Measurements from ENCODE around the gene CD300LD. TPM values are rescaled to one million over a fixed set of nuclear protein-coding genes. Genes with fewer than 3 reads are reported as not detected.
"Not testable (repeated sequence)": the region's sequence is repeated elsewhere in the genome, so short reads cannot be mapped to it uniquely, and the experiment has no call there.

CD300LD gene
- total RNA-seq, 1 donor from 2014 or later, result not detected

DNA sequence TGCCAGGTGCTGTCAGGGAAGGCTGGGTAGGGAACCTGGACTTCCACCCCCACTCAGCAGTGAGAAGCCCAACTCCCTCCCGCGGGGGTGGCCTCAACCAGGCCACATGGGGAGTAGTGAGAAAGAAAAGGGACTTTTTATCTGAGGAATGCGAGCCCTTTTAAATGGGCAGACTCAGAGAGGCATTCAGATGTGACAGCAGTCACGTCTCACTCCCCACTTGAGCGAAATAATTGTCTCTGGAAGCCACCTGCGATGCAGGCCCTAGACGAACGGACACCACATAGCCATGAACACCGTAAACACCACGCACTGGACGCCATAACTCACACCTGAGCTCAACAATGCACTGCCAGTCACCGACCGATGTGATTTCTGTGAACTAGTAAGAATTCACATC lies 43.3 kb upstream of the CD300LD start:
- TF ChIP-seq, protein P1, sequence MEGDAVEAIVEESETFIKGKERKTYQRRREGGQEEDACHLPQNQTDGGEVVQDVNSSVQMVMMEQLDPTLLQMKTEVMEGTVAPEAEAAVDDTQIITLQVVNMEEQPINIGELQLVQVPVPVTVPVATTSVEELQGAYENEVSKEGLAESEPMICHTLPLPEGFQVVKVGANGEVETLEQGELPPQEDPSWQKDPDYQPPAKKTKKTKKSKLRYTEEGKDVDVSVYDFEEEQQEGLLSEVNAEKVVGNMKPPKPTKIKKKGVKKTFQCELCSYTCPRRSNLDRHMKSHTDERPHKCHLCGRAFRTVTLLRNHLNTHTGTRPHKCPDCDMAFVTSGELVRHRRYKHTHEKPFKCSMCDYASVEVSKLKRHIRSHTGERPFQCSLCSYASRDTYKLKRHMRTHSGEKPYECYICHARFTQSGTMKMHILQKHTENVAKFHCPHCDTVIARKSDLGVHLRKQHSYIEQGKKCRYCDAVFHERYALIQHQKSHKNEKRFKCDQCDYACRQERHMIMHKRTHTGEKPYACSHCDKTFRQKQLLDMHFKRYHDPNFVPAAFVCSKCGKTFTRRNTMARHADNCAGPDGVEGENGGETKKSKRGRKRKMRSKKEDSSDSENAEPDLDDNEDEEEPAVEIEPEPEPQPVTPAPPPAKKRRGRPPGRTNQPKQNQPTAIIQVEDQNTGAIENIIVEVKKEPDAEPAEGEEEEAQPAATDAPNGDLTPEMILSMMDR (conservative IDR thresholded peaks at IDR 0.05), result no peak
- Mint-ChIP-seq H3K4me1 (peaks cover 9% of the 10 kb centered on the region), H3K27ac (ENCODE audit: unreplicated experiment) (no peak overlapping the region), H3K27me3 (ENCODE audit: low read depth) (peaks cover 40% of the 10 kb centered on the region), H3K36me3 (ENCODE audit: low read depth) (no peaks in the 10 kb centered on the region), H3K9me3 (no peaks in the 10 kb centered on the region), H3K4me3 (no peak overlapping the region)
- DNase-seq (ENCODE audit: low read depth, low spot score), result no peak

DNA sequence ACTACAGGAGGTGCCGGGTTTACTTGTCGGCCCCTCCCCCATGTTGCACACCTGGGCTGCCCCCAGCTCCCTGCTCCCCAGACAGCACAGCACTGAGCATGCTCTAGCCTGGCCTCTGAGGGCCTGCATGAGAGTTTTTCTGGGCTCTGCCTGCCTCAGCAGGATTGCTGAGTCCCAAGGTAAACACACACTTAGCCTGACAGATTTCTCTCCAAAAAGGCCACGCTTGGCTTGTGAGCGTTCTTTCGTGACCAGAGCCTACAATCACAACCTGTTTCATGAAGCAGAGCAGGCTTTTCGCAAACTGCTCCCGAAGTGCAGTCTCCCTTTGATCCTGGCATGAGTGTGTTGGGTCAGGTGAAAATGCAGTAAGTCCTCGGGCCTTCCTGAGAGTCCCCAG lies 41.2 kb upstream of the CD300LD start:
- DNase-seq (ENCODE audit: low read depth, low spot score), result no peak
- Mint-ChIP-seq H3K27me3 (ENCODE audit: low read depth) (peaks cover 48% of the 10 kb centered on the region), H3K9me3 (no peaks in the 10 kb centered on the region), H3K27ac (ENCODE audit: unreplicated experiment) (no peak overlapping the region), H3K4me1 (peaks cover 9% of the 10 kb centered on the region), H3K4me3 (no peak overlapping the region), H3K36me3 (ENCODE audit: low read depth) (no peaks in the 10 kb centered on the region)
- TF ChIP-seq, protein P1 (conservative IDR thresholded peaks at IDR 0.05), result no peak

DNA sequence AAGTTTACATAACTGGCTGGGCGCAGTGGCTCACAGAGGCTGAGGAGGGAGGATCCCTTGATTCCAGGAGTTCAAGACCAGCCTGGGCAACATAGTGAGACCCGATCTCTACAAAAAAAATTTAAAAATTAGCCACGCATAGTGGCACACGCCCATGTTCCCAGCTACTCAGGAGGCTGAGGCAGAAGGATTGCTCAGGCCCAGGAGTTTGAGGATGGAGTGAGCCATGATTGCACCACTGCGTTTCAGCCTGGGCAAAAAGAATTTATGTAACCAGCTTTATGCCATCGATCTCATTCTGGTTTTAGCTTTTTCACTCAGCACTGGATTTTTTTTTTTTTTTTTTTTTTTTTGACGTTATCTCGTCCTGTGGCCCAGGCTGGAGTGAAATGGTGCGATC lies 40.5 kb upstream of the CD300LD start:
- peaks cover 9% of the 10 kb centered on the region for H3K4me1 Mint-ChIP-seq
- H3K4me3 Mint-ChIP-seq, result no peak overlapping the region
- DNase-seq (ENCODE audit: low read depth, low spot score), result no peak
- H3K27me3 Mint-ChIP-seq (ENCODE audit: low read depth), result peaks cover 50% of the 10 kb centered on the region
- TF ChIP-seq, protein P1 (conservative IDR thresholded peaks at IDR 0.05), result no peak
- no peak overlapping the region for H3K27ac Mint-ChIP-seq (ENCODE audit: unreplicated experiment)
- H3K9me3 Mint-ChIP-seq, result no peaks in the 10 kb centered on the region
- no peaks in the 10 kb centered on the region for H3K36me3 Mint-ChIP-seq (ENCODE audit: low read depth)

DNA sequence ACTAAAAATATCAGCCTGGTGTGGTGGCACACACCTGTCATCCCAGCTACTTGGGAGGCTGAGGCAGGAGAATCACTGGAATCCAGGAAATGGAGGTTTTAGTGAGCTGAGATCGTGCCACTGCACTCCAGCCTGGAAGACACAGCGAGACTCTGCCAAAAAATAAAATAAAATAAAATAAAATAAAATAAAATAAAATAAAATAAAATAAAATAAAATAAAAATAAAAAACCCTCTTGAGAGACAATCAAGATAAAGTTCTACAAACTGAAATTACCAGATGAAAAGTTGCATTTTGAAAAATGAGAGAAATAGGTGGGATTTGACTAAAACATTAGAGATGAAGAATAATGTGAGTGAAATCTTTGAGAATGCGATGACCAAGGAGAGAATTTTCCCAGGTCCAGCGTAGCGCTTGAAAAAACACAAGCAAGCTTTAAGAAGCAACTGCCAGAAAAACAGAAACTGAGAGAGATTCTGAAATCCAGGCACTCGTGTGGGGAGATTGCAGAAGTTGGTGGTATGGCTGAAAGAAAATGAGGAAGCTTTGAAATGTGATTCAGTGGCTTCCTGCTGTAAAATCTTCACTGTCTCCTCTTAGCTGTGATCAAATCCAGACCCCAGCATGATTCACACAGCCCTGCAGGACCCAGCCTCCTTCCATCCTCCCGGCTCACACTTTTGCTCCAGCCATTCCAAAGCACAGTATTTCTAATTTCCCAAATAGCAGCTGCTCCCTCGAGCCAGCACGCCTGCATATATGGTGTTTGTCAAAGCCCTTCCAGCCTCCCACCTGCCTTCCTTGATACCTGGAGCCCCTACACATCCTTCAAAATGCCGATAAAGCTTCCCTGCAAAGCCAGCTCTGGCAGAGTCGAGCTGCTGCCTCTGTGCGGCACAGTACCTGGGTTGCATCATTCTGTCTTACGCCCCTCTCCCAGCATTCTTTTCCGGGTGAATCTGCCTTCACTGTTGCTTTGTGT lies 39.7 kb upstream of the CD300LD start:
- H3K9me3 Mint-ChIP-seq, result peaks cover 2% of the 10 kb centered on the region
- peaks cover 57% of the 10 kb centered on the region for H3K27me3 Mint-ChIP-seq (ENCODE audit: low read depth)
- TF ChIP-seq, protein P1 (conservative IDR thresholded peaks at IDR 0.05), result no peak
- no peak overlapping the region for H3K4me3 Mint-ChIP-seq
- peaks cover 9% of the 10 kb centered on the region for H3K4me1 Mint-ChIP-seq
- H3K27ac Mint-ChIP-seq (ENCODE audit: unreplicated experiment), result no peak overlapping the region
- H3K36me3 Mint-ChIP-seq (ENCODE audit: low read depth), result no peaks in the 10 kb centered on the region
- DNase-seq (ENCODE audit: low read depth, low spot score), result no peak

DNA sequence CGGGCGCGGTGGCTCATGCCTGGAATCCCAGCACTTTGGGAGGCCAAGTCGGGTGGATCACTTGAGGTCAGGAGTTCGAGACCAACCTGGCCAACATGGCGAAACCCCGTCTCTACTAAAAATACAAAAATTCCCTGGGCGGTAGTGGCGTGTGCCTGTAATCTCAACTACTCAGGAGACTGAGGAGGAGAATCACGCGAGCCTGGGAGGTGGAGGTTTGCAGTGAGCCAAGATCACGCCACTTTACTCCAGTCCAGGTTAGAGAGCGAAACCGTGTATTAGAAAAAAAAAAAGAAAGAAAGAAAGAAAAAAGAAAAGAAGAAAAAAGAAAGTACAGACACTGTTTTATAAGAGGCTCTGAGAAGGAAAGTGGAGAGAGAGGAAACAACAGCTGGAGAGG lies 38.2 kb upstream of the CD300LD start:
- not testable (repeated sequence) for H3K9me3 Mint-ChIP-seq; H3K4me1 Mint-ChIP-seq; H3K27ac Mint-ChIP-seq (ENCODE audit: unreplicated experiment); H3K4me3 Mint-ChIP-seq; H3K36me3 Mint-ChIP-seq (ENCODE audit: low read depth); DNase-seq (ENCODE audit: low read depth, low spot score)
- H3K27me3 Mint-ChIP-seq (ENCODE audit: low read depth), result peaks cover 65% of the 10 kb centered on the region

DNA sequence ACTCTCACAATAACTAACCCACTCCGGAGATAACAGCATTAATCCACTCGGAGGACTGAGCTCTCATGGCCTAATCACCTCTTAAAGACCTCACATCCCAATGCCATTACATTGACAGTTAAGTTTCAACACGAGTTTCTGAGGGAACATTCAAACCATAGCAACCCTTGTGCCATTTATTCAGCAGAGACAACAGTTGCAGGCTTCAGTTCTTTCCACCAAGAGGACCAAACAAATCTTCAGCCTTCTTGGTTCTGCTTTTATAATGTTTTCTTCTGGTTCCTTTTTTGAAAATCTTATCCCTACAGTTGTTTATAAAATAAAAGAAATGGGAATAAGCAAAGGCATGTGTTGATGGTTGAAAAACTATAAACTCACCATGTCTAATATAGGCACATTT lies 33.6 kb upstream of the CD300LD start:
- Mint-ChIP-seq H3K27ac (ENCODE audit: unreplicated experiment) (no peak overlapping the region), H3K4me3 (no peak overlapping the region), H3K27me3 (ENCODE audit: low read depth) (peaks cover 87% of the 10 kb centered on the region), H3K4me1 (no peaks in the 10 kb centered on the region), H3K36me3 (ENCODE audit: low read depth) (no peaks in the 10 kb centered on the region), H3K9me3 (peaks cover 4% of the 10 kb centered on the region)
- TF ChIP-seq, protein P1 (conservative IDR thresholded peaks at IDR 0.05), result no peak
- no peak for DNase-seq (ENCODE audit: low read depth, low spot score)

Measured in neural crest cell (in vitro differentiated cells).